A204.1 (cell line): ENCODE measurements around the gene PDE10A.

Experiments
- FAIRE-seq: peaks from 2 replicates; lab custom pipeline; 2012; peaks lifted over from hg19 to GRCh38; lab: Jason Lieb, UNC

PDE10A gene

GRCh38 chr6:165389534-165389933 is 273.5 kb downstream of the PDE10A start:
- no peak for FAIRE-seq

- FAIRE-seq, result no peak
Observed at GRCh38 chr6:165383323-165383722, 279.7 kb downstream of the PDE10A start.

- no peak for FAIRE-seq
Observed at GRCh38 chr6:165376100-165376499, 286.9 kb downstream of the PDE10A start.

- FAIRE-seq, result no peak
Observed at GRCh38 chr6:165365371-165365770, 297.7 kb downstream of the PDE10A start.

GRCh38 chr6:165345700-165346099 is 317.3 kb downstream of the PDE10A start:
- FAIRE-seq, result no peak

- no peak for FAIRE-seq
Observed at GRCh38 chr6:165340532-165340931, 322.5 kb downstream of the PDE10A start.

GRCh38 chr6:165325609-165326008 is 337.4 kb downstream of the PDE10A start:
- FAIRE-seq, result no peak

- FAIRE-seq, result no peak
Observed at GRCh38 chr6:165321555-165322145, 341.4 kb downstream of the PDE10A start.

GRCh38 chr6:165321150-165321549 is 341.9 kb downstream of the PDE10A start:
- FAIRE-seq, result no peak

GRCh38 chr6:165317723-165318122 is 345.3 kb downstream of the PDE10A start:
- FAIRE-seq, result no peak

- no peak for FAIRE-seq
Observed at GRCh38 chr6:165308926-165309731, 353.9 kb downstream of the PDE10A start, which contains the start of gene C6orf118. C6orf118 (minus strand) TSS chr6:165309605; CDS start chr6:165309586, 19 bp downstream.

GRCh38 chr6:165306955-165307354 is 356.1 kb downstream of the PDE10A start:
- no peak for FAIRE-seq

GRCh38 chr6:165301372-165302246 is 361.4 kb downstream of the PDE10A start:
- FAIRE-seq, result no peak

GRCh38 chr6:165300422-165300936 is 362.6 kb downstream of the PDE10A start:
- FAIRE-seq, result no peak

- no peak for FAIRE-seq
Observed at GRCh38 chr6:165298875-165299274, 364.2 kb downstream of the PDE10A start.

GRCh38 chr6:165298402-165298801 is 364.6 kb downstream of the PDE10A start:
- no peak for FAIRE-seq

- FAIRE-seq, result no peak
Observed at GRCh38 chr6:165292657-165293056, 370.4 kb downstream of the PDE10A start.
